ENCODE measurements around the gene TSPAN7.
A peak's percentile ranks its signal among the peaks of the same experiment; 100 is the strongest.

TSPAN7 gene

GRCh38 chrX:38561126-38561868 is at the start of gene TSPAN7:
Gene TSPAN7, plus strand, starts transcription at chrX:38561542. Its CDS starts 5 bp downstream, at chrX:38561547.
- Histone ChIP-seq H3K4me3 (ENCODE audit: low read depth, low read length) (peak within 1 kb of the TSS; percentile 75), H3K4me1 (ENCODE audit: control insufficient read depth, insufficient read depth, low read length, unreplicated experiment) (no peaks in the 10 kb centered on the region), H3K27ac (ENCODE audit: low read depth, low read length) (no peak within 1 kb of the TSS), H2AFZ (ENCODE audit: low read length, unreplicated experiment) (peak within 1 kb of the TSS; percentile 68), H3K36me3 (ENCODE audit: insufficient read depth, low read length) (no peaks in the 10 kb centered on the region), H3K27me3 (ENCODE audit: insufficient read depth, low read length) (peaks cover 24% of the 10 kb centered on the region), H3K79me2 (ENCODE audit: control insufficient read depth, insufficient read depth, low read length, unreplicated experiment) (no peaks in the 10 kb centered on the region)

- no peaks in the 10 kb centered on the region for H3K36me3 ChIP-seq (ENCODE audit: insufficient read depth, low read length)
- no peak overlapping the region for H2AFZ ChIP-seq (ENCODE audit: low read length, unreplicated experiment)
- no peaks in the 10 kb centered on the region for H3K4me1 ChIP-seq (ENCODE audit: control insufficient read depth, insufficient read depth, low read length, unreplicated experiment)
- H3K4me3 ChIP-seq (ENCODE audit: low read depth, low read length), result no peak overlapping the region
- no peaks in the 10 kb centered on the region for H3K27me3 ChIP-seq (ENCODE audit: insufficient read depth, low read length)
- no peak overlapping the region for H3K27ac ChIP-seq (ENCODE audit: low read depth, low read length)
- no peaks in the 10 kb centered on the region for H3K79me2 ChIP-seq (ENCODE audit: control insufficient read depth, insufficient read depth, low read length, unreplicated experiment)
These were observed 48.1 kb upstream of the TSPAN7 start for GRCh38 chrX:38513112-38513742.

GRCh38 chrX:38514016-38514854 is 47.1 kb upstream of the TSPAN7 start:
- H3K27me3 ChIP-seq (ENCODE audit: insufficient read depth, low read length), result no peaks in the 10 kb centered on the region
- no peaks in the 10 kb centered on the region for H3K4me1 ChIP-seq (ENCODE audit: control insufficient read depth, insufficient read depth, low read length, unreplicated experiment)
- H2AFZ ChIP-seq (ENCODE audit: low read length, unreplicated experiment), result no peak overlapping the region
- no peak overlapping the region for H3K27ac ChIP-seq (ENCODE audit: low read depth, low read length)
- H3K4me3 ChIP-seq (ENCODE audit: low read depth, low read length), result no peak overlapping the region
- H3K36me3 ChIP-seq (ENCODE audit: insufficient read depth, low read length), result no peaks in the 10 kb centered on the region
- no peaks in the 10 kb centered on the region for H3K79me2 ChIP-seq (ENCODE audit: control insufficient read depth, insufficient read depth, low read length, unreplicated experiment)

GRCh38 chrX:38515291-38515690 is 46.1 kb upstream of the TSPAN7 start:
- Histone ChIP-seq H3K27ac (ENCODE audit: low read depth, low read length) (no peak overlapping the region), H3K79me2 (ENCODE audit: control insufficient read depth, insufficient read depth, low read length, unreplicated experiment) (no peaks in the 10 kb centered on the region), H2AFZ (ENCODE audit: low read length, unreplicated experiment) (no peak overlapping the region), H3K36me3 (ENCODE audit: insufficient read depth, low read length) (no peaks in the 10 kb centered on the region), H3K4me1 (ENCODE audit: control insufficient read depth, insufficient read depth, low read length, unreplicated experiment) (no peaks in the 10 kb centered on the region), H3K27me3 (ENCODE audit: insufficient read depth, low read length) (no peaks in the 10 kb centered on the region), H3K4me3 (ENCODE audit: low read depth, low read length) (no peak overlapping the region)

- H3K4me1 ChIP-seq (ENCODE audit: control insufficient read depth, insufficient read depth, low read length, unreplicated experiment), result no peaks in the 10 kb centered on the region
- H3K4me3 ChIP-seq (ENCODE audit: low read depth, low read length), result no peak overlapping the region
- H2AFZ ChIP-seq (ENCODE audit: low read length, unreplicated experiment), result no peak overlapping the region
- no peak overlapping the region for H3K27ac ChIP-seq (ENCODE audit: low read depth, low read length)
- no peaks in the 10 kb centered on the region for H3K36me3 ChIP-seq (ENCODE audit: insufficient read depth, low read length)
- no peaks in the 10 kb centered on the region for H3K27me3 ChIP-seq (ENCODE audit: insufficient read depth, low read length)
- no peaks in the 10 kb centered on the region for H3K79me2 ChIP-seq (ENCODE audit: control insufficient read depth, insufficient read depth, low read length, unreplicated experiment)
These were observed 45.1 kb upstream of the TSPAN7 start for GRCh38 chrX:38516196-38516774.

GRCh38 chrX:38519651-38520050 is 41.7 kb upstream of the TSPAN7 start:
- Histone ChIP-seq H3K27me3 (ENCODE audit: insufficient read depth, low read length) (no peaks in the 10 kb centered on the region), H3K4me1 (ENCODE audit: control insufficient read depth, insufficient read depth, low read length, unreplicated experiment) (no peaks in the 10 kb centered on the region), H3K79me2 (ENCODE audit: control insufficient read depth, insufficient read depth, low read length, unreplicated experiment) (no peaks in the 10 kb centered on the region), H3K4me3 (ENCODE audit: low read depth, low read length) (no peak overlapping the region), H3K36me3 (ENCODE audit: insufficient read depth, low read length) (no peaks in the 10 kb centered on the region), H3K27ac (ENCODE audit: low read depth, low read length) (no peak overlapping the region), H2AFZ (ENCODE audit: low read length, unreplicated experiment) (no peak overlapping the region)

- Histone ChIP-seq H3K79me2 (ENCODE audit: control insufficient read depth, insufficient read depth, low read length, unreplicated experiment) (no peaks in the 10 kb centered on the region), H3K4me3 (ENCODE audit: low read depth, low read length) (no peak overlapping the region), H3K36me3 (ENCODE audit: insufficient read depth, low read length) (no peaks in the 10 kb centered on the region), H2AFZ (ENCODE audit: low read length, unreplicated experiment) (no peak overlapping the region), H3K27ac (ENCODE audit: low read depth, low read length) (no peak overlapping the region), H3K27me3 (ENCODE audit: insufficient read depth, low read length) (no peaks in the 10 kb centered on the region), H3K4me1 (ENCODE audit: control insufficient read depth, insufficient read depth, low read length, unreplicated experiment) (no peaks in the 10 kb centered on the region)
These were observed 23.2 kb upstream of the TSPAN7 start for GRCh38 chrX:38538134-38538533.

- H3K27ac ChIP-seq (ENCODE audit: low read depth, low read length), result no peak overlapping the region
- H3K79me2 ChIP-seq (ENCODE audit: control insufficient read depth, insufficient read depth, low read length, unreplicated experiment), result no peaks in the 10 kb centered on the region
- H3K36me3 ChIP-seq (ENCODE audit: insufficient read depth, low read length), result no peaks in the 10 kb centered on the region
- H3K4me3 ChIP-seq (ENCODE audit: low read depth, low read length), result no peak overlapping the region
- no peaks in the 10 kb centered on the region for H3K4me1 ChIP-seq (ENCODE audit: control insufficient read depth, insufficient read depth, low read length, unreplicated experiment)
- H2AFZ ChIP-seq (ENCODE audit: low read length, unreplicated experiment), result no peak overlapping the region
- H3K27me3 ChIP-seq (ENCODE audit: insufficient read depth, low read length), result no peaks in the 10 kb centered on the region
These were observed 21.6 kb upstream of the TSPAN7 start for GRCh38 chrX:38539748-38540147.

- no peaks in the 10 kb centered on the region for H3K4me1 ChIP-seq (ENCODE audit: control insufficient read depth, insufficient read depth, low read length, unreplicated experiment)
- no peak overlapping the region for H3K27ac ChIP-seq (ENCODE audit: low read depth, low read length)
These were observed 12.8 kb upstream of the TSPAN7 start for GRCh38 chrX:38548508-38548907.

GRCh38 chrX:38552721-38553120 is 8.6 kb upstream of the TSPAN7 start:
- Histone ChIP-seq H2AFZ (ENCODE audit: low read length, unreplicated experiment) (no peak overlapping the region), H3K36me3 (ENCODE audit: insufficient read depth, low read length) (no peaks in the 10 kb centered on the region), H3K4me1 (ENCODE audit: control insufficient read depth, insufficient read depth, low read length, unreplicated experiment) (no peaks in the 10 kb centered on the region), H3K27me3 (ENCODE audit: insufficient read depth, low read length) (no peaks in the 10 kb centered on the region), H3K4me3 (ENCODE audit: low read depth, low read length) (no peak overlapping the region), H3K27ac (ENCODE audit: low read depth, low read length) (no peak overlapping the region), H3K79me2 (ENCODE audit: control insufficient read depth, insufficient read depth, low read length, unreplicated experiment) (no peaks in the 10 kb centered on the region)

More at GRCh38 chrX:38548508-38548907, 12.8 kb upstream of the TSPAN7 start:
- no peak overlapping the region for H3K4me3 ChIP-seq (ENCODE audit: low read depth, low read length)
- no peak overlapping the region for H2AFZ ChIP-seq (ENCODE audit: low read length, unreplicated experiment)
- no peaks in the 10 kb centered on the region for H3K36me3 ChIP-seq (ENCODE audit: insufficient read depth, low read length)
- no peaks in the 10 kb centered on the region for H3K79me2 ChIP-seq (ENCODE audit: control insufficient read depth, insufficient read depth, low read length, unreplicated experiment)
- H3K27me3 ChIP-seq (ENCODE audit: insufficient read depth, low read length), result no peaks in the 10 kb centered on the region

Measured in ACC112 (cell line).